Peyer's patch (tissue), 4 donors: ENCODE data around the gene ACD. TPM values are rescaled to one million over a fixed set of nuclear protein-coding genes. Genes with fewer than 3 reads are reported as not detected.

ENCODE experiments used
- DNase-seq, 3 donors: peaks; one replicate each; pipeline ENCODE4 v3.0.0-alpha.2; 2017 to 2019
- H3K27ac ChIP-seq, 4 donors: fragments of 200-600 bp; sonication (generic); one replicate each; pipeline ENCODE4 v1.5.1; 2016 to 2019
- H3K27me3 ChIP-seq, 2 donors: fragments of 200-600 bp; sonication (generic); one replicate each; pipeline ENCODE4 v1.5.1; 2019
- H3K36me3 ChIP-seq, 3 donors: fragments of 200-600 bp; sonication (generic); one replicate each; pipeline ENCODE4 v1.5.1; 2016 to 2019
- H3K4me1 ChIP-seq, 4 donors: fragments of 200-600 bp; sonication (generic); one replicate each; pipeline ENCODE4 v1.5.1; 2016 to 2019
- H3K4me3 ChIP-seq, 4 donors: fragments of 200-600 bp; sonication (generic); 1 replicate in 3 of 4; 2 replicates in 1 of 4; pipeline ENCODE4 v1.5.1; 2016 to 2019; ENCODE audit warnings: mild to moderate bottlenecking in 1 of 4
- H3K9me3 ChIP-seq, 4 donors: fragments of 200-600 bp; sonication (generic); one replicate each; pipeline ENCODE4 v1.5.1; 2016 to 2019; ENCODE audit warnings: mild to moderate bottlenecking in 1 of 4
- POLR2A ChIP-seq, 2 donors: fragments of 450-650 bp; IDR thresholded peaks; one replicate each; pipeline ENCODE4 v1.5.1; 2017; ENCODE audit warnings: antibody characterized with exemption in 2 of 2, mild to moderate bottlenecking in 2 of 2, moderate library complexity in 2 of 2
- total RNA-seq, 4 donors: library from RNA; depleted of rRNA; stranded (reverse); fragments of >200 nt; gene quantifications; one replicate each; pipeline ENCODE4 v1.1.0, GENCODE V29; 2016
- TF ChIP-seq, protein P1 (sequence below), 6 experiments: fragments of 450-650 bp in 4 of 6; fragments of 200-600 bp in 2 of 6; sonication (generic) in 1 of 6; IDR thresholded peaks; one replicate each; pipeline ENCODE4 v1.5.1; 2017 to 2019; ENCODE audit warnings: antibody characterized with exemption in 6 of 6, mild to moderate bottlenecking in 3 of 6, moderate library complexity in 1 of 6

The ACD gene
- total RNA-seq, 4 donors from 2014 or later = 14.2 to 37.2 (median 18.6) TPM

DNA sequence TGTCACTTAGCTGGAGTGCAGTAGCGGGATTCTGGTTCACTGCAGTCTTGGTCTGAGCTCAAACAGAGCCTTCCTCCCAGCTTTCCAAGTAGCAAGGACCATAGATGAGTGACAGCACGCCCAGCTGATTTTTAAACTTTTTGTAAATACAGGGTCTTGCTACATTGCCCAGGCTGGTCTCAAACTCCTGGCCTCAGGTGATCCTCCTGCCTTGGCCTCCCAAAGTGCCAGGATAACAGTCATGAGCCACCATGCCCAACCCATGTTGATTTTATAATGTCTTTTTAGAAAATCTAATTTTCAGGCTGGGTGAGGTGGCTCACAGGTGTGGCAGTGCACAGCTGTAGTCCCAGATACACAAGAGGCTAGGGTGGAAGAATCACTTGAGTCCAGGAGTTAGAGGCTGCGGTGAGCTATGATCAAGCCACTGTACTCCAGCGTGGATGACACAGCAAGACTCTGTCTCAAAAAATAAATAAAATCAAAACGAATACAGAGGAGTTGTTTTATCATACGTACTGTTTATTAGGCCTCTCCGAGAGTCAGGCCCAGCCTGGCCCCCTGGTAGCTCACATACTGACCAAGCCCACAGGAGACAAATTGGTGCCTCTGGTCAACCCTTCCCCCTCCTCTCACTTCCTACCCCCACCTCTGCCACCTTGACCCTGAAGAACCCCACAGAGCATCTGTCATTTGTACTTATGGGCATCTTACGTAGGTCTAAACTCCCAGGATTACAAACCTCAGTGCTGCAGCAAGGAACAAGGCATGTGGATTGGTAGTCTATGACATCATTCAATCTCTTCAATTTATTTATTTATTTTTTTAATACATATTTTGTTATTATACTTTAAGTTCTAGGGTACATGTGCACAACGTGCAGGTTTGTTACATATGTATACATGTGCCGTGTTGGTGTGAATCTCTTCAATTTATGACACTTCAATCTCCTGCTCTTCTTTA lies 20.2 kb upstream of the ACD start:
- H3K27me3 ChIP-seq = no peaks in the 10 kb centered on the region
- H3K36me3 ChIP-seq = peaks cover 0 to 20% (median 0%) of the 10 kb centered on the region in 3 donors
- no peaks in the 10 kb centered on the region for H3K9me3 ChIP-seq
- H3K4me3 ChIP-seq = no peak overlapping the region
- TF ChIP-seq, protein P1, sequence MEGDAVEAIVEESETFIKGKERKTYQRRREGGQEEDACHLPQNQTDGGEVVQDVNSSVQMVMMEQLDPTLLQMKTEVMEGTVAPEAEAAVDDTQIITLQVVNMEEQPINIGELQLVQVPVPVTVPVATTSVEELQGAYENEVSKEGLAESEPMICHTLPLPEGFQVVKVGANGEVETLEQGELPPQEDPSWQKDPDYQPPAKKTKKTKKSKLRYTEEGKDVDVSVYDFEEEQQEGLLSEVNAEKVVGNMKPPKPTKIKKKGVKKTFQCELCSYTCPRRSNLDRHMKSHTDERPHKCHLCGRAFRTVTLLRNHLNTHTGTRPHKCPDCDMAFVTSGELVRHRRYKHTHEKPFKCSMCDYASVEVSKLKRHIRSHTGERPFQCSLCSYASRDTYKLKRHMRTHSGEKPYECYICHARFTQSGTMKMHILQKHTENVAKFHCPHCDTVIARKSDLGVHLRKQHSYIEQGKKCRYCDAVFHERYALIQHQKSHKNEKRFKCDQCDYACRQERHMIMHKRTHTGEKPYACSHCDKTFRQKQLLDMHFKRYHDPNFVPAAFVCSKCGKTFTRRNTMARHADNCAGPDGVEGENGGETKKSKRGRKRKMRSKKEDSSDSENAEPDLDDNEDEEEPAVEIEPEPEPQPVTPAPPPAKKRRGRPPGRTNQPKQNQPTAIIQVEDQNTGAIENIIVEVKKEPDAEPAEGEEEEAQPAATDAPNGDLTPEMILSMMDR (IDR thresholded peaks at IDR 0.05) = no peak
- no peak for TF ChIP-seq POLR2A (IDR thresholded peaks at IDR 0.05)
- no peak overlapping the region for H3K27ac ChIP-seq
- no peak for DNase-seq
- peaks cover 0 to 1% (median 0%) of the 10 kb centered on the region in 4 donors for H3K4me1 ChIP-seq

DNA sequence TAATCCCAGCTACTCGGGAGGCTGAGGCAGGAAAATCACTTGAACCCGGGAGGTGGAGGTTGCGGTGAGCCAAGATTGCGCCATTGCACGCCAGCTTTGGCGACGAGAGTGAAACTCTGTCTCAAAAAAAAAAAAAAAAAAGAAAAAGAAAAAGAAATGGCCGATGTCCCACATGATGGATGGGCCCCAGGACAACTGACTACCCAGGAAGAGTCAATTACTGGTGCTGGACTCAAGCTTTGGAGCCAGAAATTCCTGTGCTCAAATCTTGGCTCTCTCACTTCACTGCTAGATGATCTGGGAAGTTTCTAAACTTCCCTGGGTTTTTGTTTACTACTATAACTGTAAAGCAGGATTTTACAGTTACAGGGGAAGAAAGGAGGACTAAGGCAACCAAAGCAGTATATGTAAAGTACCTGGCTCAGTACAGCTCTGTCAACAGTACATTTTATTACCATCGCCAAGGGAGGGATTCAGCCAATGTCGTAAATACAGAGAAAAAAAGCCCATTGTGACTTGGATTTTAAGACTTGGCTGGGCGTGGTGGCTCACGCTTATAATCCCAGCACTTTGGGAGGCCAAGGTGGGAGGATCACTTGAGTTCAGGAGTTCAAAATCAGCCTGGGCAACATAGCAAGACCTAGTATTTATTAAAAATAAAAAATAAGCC lies 18.4 kb upstream of the ACD start:
- TF ChIP-seq POLR2A (IDR thresholded peaks at IDR 0.05) = no peak
- TF ChIP-seq, protein P1 (IDR thresholded peaks at IDR 0.05) = no peak
- Histone ChIP-seq H3K27ac (no peak overlapping the region), H3K27me3 (no peaks in the 10 kb centered on the region), H3K36me3 (peaks cover 0 to 8% (median 0%) of the 10 kb centered on the region in 3 donors), H3K4me3 (no peak overlapping the region), H3K4me1 (peaks cover 0 to 12% (median 0%) of the 10 kb centered on the region in 4 donors), H3K9me3 (no peaks in the 10 kb centered on the region)
- DNase-seq = no peak

DNA sequence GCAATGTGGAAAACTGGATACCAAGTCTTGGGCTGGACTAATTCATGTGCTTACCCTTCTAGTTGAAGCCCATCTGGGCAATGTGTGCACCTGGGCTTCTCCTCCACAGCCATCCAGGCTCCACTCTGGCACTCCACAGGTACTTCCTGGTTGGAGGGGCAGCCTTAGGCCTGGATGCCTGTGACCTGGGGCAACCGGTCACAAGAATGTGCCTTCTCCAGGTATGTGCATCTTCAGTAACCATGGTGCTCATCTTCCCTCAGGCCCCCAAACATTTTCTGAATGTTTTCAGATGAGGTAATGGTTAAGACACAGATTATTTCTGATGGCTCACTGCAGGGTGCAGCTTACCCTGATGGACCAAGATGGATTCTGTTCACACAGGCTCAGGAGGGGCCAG lies 17.7 kb upstream of the ACD start:
- Histone ChIP-seq H3K27ac (no peak overlapping the region), H3K4me3 (no peak overlapping the region), H3K36me3 (peaks cover 0 to 2% (median 0%) of the 10 kb centered on the region in 3 donors), H3K4me1 (peaks cover 0 to 19% (median 2%) of the 10 kb centered on the region in 4 donors), H3K9me3 (no peaks in the 10 kb centered on the region), H3K27me3 (no peaks in the 10 kb centered on the region)
- DNase-seq = no peak
- TF ChIP-seq, protein P1 (IDR thresholded peaks at IDR 0.05) = no peak
- TF ChIP-seq POLR2A (IDR thresholded peaks at IDR 0.05) = no peak

DNA sequence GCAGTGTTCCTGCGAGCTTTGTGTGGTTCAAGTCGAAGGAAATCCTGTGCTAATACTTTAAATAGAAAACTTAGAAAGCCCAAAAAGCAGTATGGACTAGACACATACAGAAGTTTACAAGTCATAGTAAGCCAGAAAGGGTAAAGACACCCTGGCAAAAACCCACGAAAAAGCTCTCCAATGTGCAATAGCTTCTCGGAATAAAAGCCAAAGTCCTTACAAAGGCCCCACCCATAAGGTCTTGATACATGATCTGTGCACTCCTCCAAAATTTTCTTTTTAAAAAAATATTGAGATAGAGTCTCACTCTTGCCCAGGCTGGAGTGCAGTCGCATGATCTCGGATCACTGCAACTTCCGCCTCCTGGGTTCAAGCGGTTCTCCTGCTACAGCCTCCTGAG lies 16.9 kb upstream of the ACD start:
- no peak overlapping the region for H3K4me3 ChIP-seq
- H3K36me3 ChIP-seq = no peaks in the 10 kb centered on the region
- no peak overlapping the region for H3K27ac ChIP-seq
- TF ChIP-seq, protein P1 (IDR thresholded peaks at IDR 0.05) = no peak
- no peak for TF ChIP-seq POLR2A (IDR thresholded peaks at IDR 0.05)
- no peaks in the 10 kb centered on the region for H3K27me3 ChIP-seq
- H3K9me3 ChIP-seq = no peaks in the 10 kb centered on the region
- DNase-seq = no peak
- peaks cover 0 to 19% (median 2%) of the 10 kb centered on the region in 4 donors for H3K4me1 ChIP-seq

DNA sequence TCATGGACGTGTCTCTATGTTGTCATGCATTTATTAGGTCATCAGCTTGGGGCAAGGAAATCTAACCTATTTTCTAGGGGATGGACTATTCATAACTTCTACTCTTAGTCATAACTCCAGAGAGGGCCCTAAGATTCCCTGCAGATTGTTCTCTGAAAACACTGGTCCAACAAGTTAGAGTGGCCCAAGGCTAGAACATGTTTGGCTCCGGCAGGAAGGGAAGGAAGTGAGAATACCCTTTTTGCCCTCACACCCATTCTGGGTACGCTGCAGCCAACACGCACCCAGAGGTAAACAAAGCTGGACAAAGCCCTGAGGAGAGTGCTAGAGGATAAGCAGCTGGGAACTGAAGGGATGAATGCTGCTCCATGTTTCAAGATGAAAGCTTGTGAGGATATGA lies 16.5 kb upstream of the ACD start:
- H3K27me3 ChIP-seq = no peaks in the 10 kb centered on the region
- H3K27ac ChIP-seq = no peak overlapping the region
- H3K4me3 ChIP-seq = no peak overlapping the region
- H3K4me1 ChIP-seq = peaks cover 0 to 19% (median 2%) of the 10 kb centered on the region in 4 donors
- no peaks in the 10 kb centered on the region for H3K9me3 ChIP-seq
- no peak for DNase-seq
- H3K36me3 ChIP-seq = no peaks in the 10 kb centered on the region
- no peak for TF ChIP-seq POLR2A (IDR thresholded peaks at IDR 0.05)

DNA sequence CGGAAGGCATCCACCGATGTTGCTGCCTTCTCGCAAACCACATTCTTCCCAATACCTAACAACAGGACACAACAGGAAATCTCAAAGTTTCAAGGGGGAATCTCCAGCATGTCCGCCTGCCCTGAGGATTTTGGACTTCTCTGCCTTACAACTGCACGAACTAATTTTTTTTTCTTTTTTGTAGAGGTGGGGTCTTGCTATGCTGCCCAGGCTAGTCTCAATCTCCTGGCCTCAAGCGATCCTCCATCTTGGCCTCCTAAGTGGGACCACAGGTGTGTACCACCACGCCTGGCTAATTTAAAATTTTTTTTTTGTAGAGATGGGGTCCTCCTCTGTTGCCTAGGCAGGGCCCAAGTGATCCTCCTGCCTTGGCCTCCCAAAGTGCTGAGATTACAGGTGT lies 15.9 kb upstream of the ACD start:
- Histone ChIP-seq H3K27ac (no peak overlapping the region), H3K4me1 (peaks cover 0 to 19% (median 2%) of the 10 kb centered on the region in 4 donors), H3K4me3 (no peak overlapping the region), H3K27me3 (no peaks in the 10 kb centered on the region), H3K36me3 (no peaks in the 10 kb centered on the region), H3K9me3 (no peaks in the 10 kb centered on the region)
- TF ChIP-seq POLR2A (IDR thresholded peaks at IDR 0.05) = no peak
- TF ChIP-seq, protein P1 (IDR thresholded peaks at IDR 0.05) = no peak
- DNase-seq = no peak
